HepG2 (cell line): ENCODE data around the gene DAAM2. TPM values are rescaled to one million over a fixed set of nuclear protein-coding genes. Genes with fewer than 3 reads are reported as not detected.

Experiments
- CEBPB ChIP-seq: IDR thresholded peaks from 2 replicates; pipeline ENCODE4 v1.6.1; 2011; ENCODE audit warnings: low read depth, low read length, improper control_type of control experiment, borderline replicate concordance
- DZIP1 ChIP-seq: sonication (generic); formaldehyde crosslinking; IDR thresholded peaks from 2 replicates; pipeline ENCODE4 v1.5.0; 2020; ENCODE audit warnings: mild to moderate bottlenecking, missing genetic modification reagents
- SCMH1 ChIP-seq: sonication (generic); formaldehyde crosslinking; IDR thresholded peaks from 2 replicates; pipeline ENCODE4 v1.9.0; 2021; ENCODE audit warnings: missing genetic modification reagents, mild to moderate bottlenecking, borderline replicate concordance
- SP5 ChIP-seq: IDR thresholded peaks from 2 replicates; pipeline ENCODE4 v1.6.1; 2016; ENCODE audit warnings: low read depth, borderline replicate concordance
- TBX3 ChIP-seq: fragments of 450-650 bp; IDR thresholded peaks from 2 replicates; pipeline ENCODE4 v1.6.1; 2017; ENCODE audit warnings: antibody characterized with exemption, mild to moderate bottlenecking, inconsistent platforms, borderline replicate concordance
- ZBTB26 ChIP-seq: IDR thresholded peaks from 2 replicates; pipeline ENCODE4 v1.6.1; 2016; ENCODE audit warnings: missing compliant biosample characterization, missing genetic modification reagents, borderline replicate concordance
- ZBTB40 ChIP-seq, 2 experiments: fragments of 450-650 bp in 1 of 2; sonication (generic) in 1 of 2; formaldehyde crosslinking in 1 of 2; IDR thresholded peaks; 2 replicates each; pipeline versions ENCODE4 v1.6.1 to v1.8.0; 2016 to 2022; ENCODE audit warnings: antibody characterized with exemption in 1 of 2, mild to moderate bottlenecking in 1 of 2, missing genetic modification reagents in 1 of 2
- ZNF17 ChIP-seq: sonication (generic); formaldehyde crosslinking; IDR thresholded peaks from 2 replicates; pipeline ENCODE4 v1.5.0; 2020; ENCODE audit warnings: mild to moderate bottlenecking, missing genetic modification reagents
- ZNF256 ChIP-seq: sonication (generic); formaldehyde crosslinking; conservative IDR thresholded peaks from 2 replicates; pipeline ENCODE4 v1.4.0; 2020; ENCODE audit warnings: missing genetic modification reagents
- ZNF614 ChIP-seq: IDR thresholded peaks from 2 replicates; pipeline ENCODE4 v1.6.1; 2018; ENCODE audit warnings: missing biosample characterization, missing genetic modification reagents, inconsistent platforms, borderline replicate concordance
- polyA plus RNA-seq, 8 experiments: library from polyadenylated mRNA; depleted of rRNA in 3 of 8; stranded (reverse) in 7 of 8; unstranded in 1 of 8; fragments of >200 nt; fragmentation: Illumina TruSeq in 4 of 8; extraction: Trizol in 4 of 8; gene quantifications; 2 replicates each; pipeline versions ENCODE4 v1.2.1 to v1.2.3, GENCODE V29; 2011 to 2016; ENCODE audit warnings: low read depth in 4 of 8, missing spikeins in 1 of 8, mixed read lengths in 1 of 8; ENCODE audit not compliant: insufficient read depth in 1 of 8
- total RNA-seq, 5 experiments: library from RNA; depleted of rRNA; stranded (reverse); fragments of >200 nt; fragmentation: Illumina TruSeq; extraction: Trizol; gene quantifications; 2 replicates each; pipeline ENCODE4 v1.2.3, GENCODE V29; 2016; ENCODE audit warnings: low read depth in 1 of 5

DAAM2 gene
- total and polyA plus RNA-seq, 2 of the 13 experiments (the other 11 are each of a cell fraction or from before 2014, with no cell fraction given) = 0.01 TPM; not detected in 1

GRCh38 chr6:39902136-39902535 is 110.0 kb downstream of the DAAM2 start (continued):
- TF ChIP-seq DZIP1 (CRISPR knock-in tag) (no peak), TBX3 (no peak), SCMH1 (CRISPR knock-in tag) (no peak), ZNF256 (CRISPR knock-in tag) (no peak), CEBPB (no peak), ZNF17 (CRISPR knock-in tag) (no peak), SP5 (CRISPR knock-in tag) (no peak), ZNF614 (CRISPR knock-in tag) (no peak), ZBTB40 (IDR thresholded peaks at IDR 0.05) (no peak), ZBTB40 (CRISPR knock-in tag; IDR thresholded peaks at IDR 0.05) (no peak), ZBTB26 (no peak)
- TF ChIP-seq, all 625 proteins: peak for 0
